Heart left ventricle (tissue), 13 donors: ENCODE measurements around the gene ASB15.

Experiments
- POLR2A ChIP-seq, 2 donors: fragments of 450-650 bp; IDR thresholded peaks; one replicate each; pipeline ENCODE4 v1.6.1; 2017; ENCODE audit warnings: antibody characterized with exemption in 2 of 2, mild to moderate bottlenecking in 2 of 2, moderate library complexity in 2 of 2
- TF ChIP-seq, protein P1 (sequence below), 12 donors: fragments of 200-600 bp; sonication (generic) in 4 of 12; IDR thresholded peaks; one replicate each; pipeline versions ENCODE4 v1.5.0 to v1.8.0; 2018 to 2022; ENCODE audit warnings: antibody characterized with exemption in 12 of 12, mild to moderate bottlenecking in 5 of 12
- donor health status: ischemic (EF 13 %, LVEDD 7.1; RV severe dilation, severe dysfunction).
- donor health status: DM: no; HTN: yes; CAD: no.
- donor health status: DM: no; HTN: no; CAD: no.
- donor health status: ischemic (EF 25% LVEDD 6.9; RV normal size, moderate dysfunction).
- donor health status: ischemic (EF 25% LVEDD 5.7; RV mildly dilated, moderate dysfunction).
- donor health status: ischemic (EF 35%, LVEDD 5.7; RV mildly dilated, moderate dysfunction).
- donor health status: nonischemic (EF 11% LVEDD 7.7; RV severe dilation, severe dysfunction).
- donor health status: DM: yes; HTN: yes; CAD: no.
- donor health status: PGD.
- donor health status: ischemic (EF 29% LVEDD 5.4; RV normal size, mild dysfunction).
- donor health status: nonischemic (EF 23%, LVEDD 6.1; RV moderate dilation, normal function).

DNA sequence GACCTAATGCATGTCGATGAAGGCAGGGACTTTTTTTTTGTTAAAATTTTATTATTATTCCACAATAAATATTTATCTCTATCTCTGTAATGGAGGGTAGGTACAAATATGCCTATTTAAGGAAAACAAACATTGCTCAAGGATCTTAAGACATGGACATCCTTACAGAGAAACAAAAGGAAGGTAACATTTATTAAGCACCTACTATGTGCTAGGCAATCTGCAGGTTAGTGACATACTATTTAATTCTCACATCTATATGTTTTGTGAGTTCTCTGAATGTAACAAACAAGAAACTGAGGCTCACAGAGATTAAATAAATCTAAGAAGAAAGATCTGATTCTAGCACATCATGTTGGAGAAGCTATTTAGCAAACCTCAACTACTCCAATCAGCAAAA lies 86.1 kb downstream of the ASB15 start:
- TF ChIP-seq, protein P1, sequence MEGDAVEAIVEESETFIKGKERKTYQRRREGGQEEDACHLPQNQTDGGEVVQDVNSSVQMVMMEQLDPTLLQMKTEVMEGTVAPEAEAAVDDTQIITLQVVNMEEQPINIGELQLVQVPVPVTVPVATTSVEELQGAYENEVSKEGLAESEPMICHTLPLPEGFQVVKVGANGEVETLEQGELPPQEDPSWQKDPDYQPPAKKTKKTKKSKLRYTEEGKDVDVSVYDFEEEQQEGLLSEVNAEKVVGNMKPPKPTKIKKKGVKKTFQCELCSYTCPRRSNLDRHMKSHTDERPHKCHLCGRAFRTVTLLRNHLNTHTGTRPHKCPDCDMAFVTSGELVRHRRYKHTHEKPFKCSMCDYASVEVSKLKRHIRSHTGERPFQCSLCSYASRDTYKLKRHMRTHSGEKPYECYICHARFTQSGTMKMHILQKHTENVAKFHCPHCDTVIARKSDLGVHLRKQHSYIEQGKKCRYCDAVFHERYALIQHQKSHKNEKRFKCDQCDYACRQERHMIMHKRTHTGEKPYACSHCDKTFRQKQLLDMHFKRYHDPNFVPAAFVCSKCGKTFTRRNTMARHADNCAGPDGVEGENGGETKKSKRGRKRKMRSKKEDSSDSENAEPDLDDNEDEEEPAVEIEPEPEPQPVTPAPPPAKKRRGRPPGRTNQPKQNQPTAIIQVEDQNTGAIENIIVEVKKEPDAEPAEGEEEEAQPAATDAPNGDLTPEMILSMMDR (IDR thresholded peaks at IDR 0.05) = no peak
- no peak for TF ChIP-seq POLR2A (IDR thresholded peaks at IDR 0.05)
